AG04450 (cell line): ENCODE measurements around the gene KCNJ11. TPM values are rescaled to one million over a fixed set of nuclear protein-coding genes. Genes with fewer than 3 reads are reported as not detected.

Experiments
- CTCF ChIA-PET: fragments of 300-600, 350-600 bp; formaldehyde crosslinking; extraction: SDS; loops from one replicate; lab custom pipeline; 2022; ENCODE audit warnings: antibody characterized with exemption, inconsistent platforms; lab: Charles Lee
- POLR2A ChIA-PET: fragments of 350-600 bp; formaldehyde crosslinking; extraction: SDS; loops from one replicate; lab custom pipeline; 2021; ENCODE audit warnings: antibody characterized with exemption, inconsistent platforms; lab: Yijun Ruan, JAX
- DNase-seq: peaks from one replicate; pipeline ENCODE4 v3.0.0-alpha.2; 2011; ENCODE audit warnings: low read depth, low spot score
- H3K27ac ChIP-seq: one replicate; pipeline ENCODE4 v1.5.1; 2012; ENCODE audit warnings: low read depth, low read length, control low read depth
- H3K27me3 ChIP-seq: one replicate; pipeline ENCODE4 v1.6.0; 2012; ENCODE audit warnings: low read length; ENCODE audit not compliant: control insufficient read depth, insufficient read depth
- H3K4me3 ChIP-seq: 2 replicates; pipeline ENCODE4 v1.5.1; 2011; ENCODE audit warnings: mild to moderate bottlenecking, low read depth, low read length, control low read depth
- H3K9me3 ChIP-seq: 2 replicates; pipeline ENCODE4 v1.5.1; 2012; ENCODE audit warnings: low read length; ENCODE audit not compliant: control insufficient read depth, insufficient read depth
- CTCF ChIP-seq: IDR thresholded peaks from 2 replicates; pipeline ENCODE4 v1.5.1; 2011; ENCODE audit warnings: low read depth, low read length, control low read depth, inconsistent platforms
- polyA plus RNA-seq: library from polyadenylated mRNA; depleted of rRNA; stranded (reverse); fragments of >200 nt; gene quantifications from 2 replicates; pipeline ENCODE4 v1.2.3, GENCODE V29; 2011

The KCNJ11 gene
- polyA plus RNA-seq, 1 experiment = not detected

- POLR2A ChIA-PET = interaction anchor here (1.8 kb wide), 1 partner anchor 12 kb away, joined by 4 read pairs; no protein-coding TSS in a partner anchor
- TF ChIP-seq CTCF = no peak
- CTCF ChIA-PET = interaction anchor here (0.6 to 2.6 kb wide), 2 partner anchors 24 to 442 kb away, joined by 9 to 15 read pairs; no protein-coding TSS in a partner anchor
Measured at GRCh38 chr11:17378655-17379054, 9.8 kb downstream of the KCNJ11 start.

GRCh38 chr11:17376493-17376892 is 12.0 kb downstream of the KCNJ11 start:
- CTCF ChIA-PET = interaction anchor here (2.6 kb wide), 1 partner anchor 7 kb away, joined by 13 read pairs; no protein-coding TSS in a partner anchor
- POLR2A ChIA-PET = no interaction called here
- Histone ChIP-seq H3K27ac (no peak overlapping the region), H3K27me3 (no peaks in the 10 kb centered on the region), H3K4me3 (no peak overlapping the region), H3K9me3 (peaks cover 18% of the 10 kb centered on the region)
- no peak for TF ChIP-seq CTCF
- DNase-seq = no peak

More at GRCh38 chr11:17378655-17379054, 9.8 kb downstream of the KCNJ11 start:
- no peak overlapping the region for H3K27ac ChIP-seq
- H3K27me3 ChIP-seq = no peaks in the 10 kb centered on the region
- H3K9me3 ChIP-seq = no peaks in the 10 kb centered on the region
- H3K4me3 ChIP-seq = no peak overlapping the region
- no peak for DNase-seq

GRCh38 chr11:17375547-17375946 is 12.9 kb downstream of the KCNJ11 start:
- POLR2A ChIA-PET = no interaction called here

GRCh38 chr11:17371614-17372013 is 16.8 kb downstream of the KCNJ11 start:
- Histone ChIP-seq H3K4me3 (no peak overlapping the region), H3K27ac (no peak overlapping the region), H3K9me3 (peaks cover 35% of the 10 kb centered on the region), H3K27me3 (no peaks in the 10 kb centered on the region)
- ChIA-PET POLR2A (interaction anchor here (0.5 kb wide), 1 partner anchor 356 kb away, joined by 3 read pairs; no protein-coding TSS in a partner anchor), CTCF (interaction anchor here (1.9 kb wide), 2 partner anchors 12 to 17 kb away, joined by 6 to 7 read pairs; no protein-coding TSS in a partner anchor)
- TF ChIP-seq CTCF = no peak
- DNase-seq = no peak

More at GRCh38 chr11:17375547-17375946, 12.9 kb downstream of the KCNJ11 start:
- Histone ChIP-seq H3K9me3 (peaks cover 23% of the 10 kb centered on the region), H3K27me3 (no peaks in the 10 kb centered on the region), H3K4me3 (no peak overlapping the region), H3K27ac (no peak overlapping the region)
- no peak for DNase-seq
- TF ChIP-seq CTCF = no peak
- CTCF ChIA-PET = interaction anchor here (1.4 to 2.6 kb wide), 2 partner anchors 8 to 22 kb away, joined by 4 to 13 read pairs; no protein-coding TSS in a partner anchor

GRCh38 chr11:17369684-17370243 is 18.7 kb downstream of the KCNJ11 start:
- no peak for TF ChIP-seq CTCF
- Histone ChIP-seq H3K9me3 (peaks cover 35% of the 10 kb centered on the region), H3K27me3 (no peaks in the 10 kb centered on the region), H3K27ac (no peak overlapping the region), H3K4me3 (no peak overlapping the region)
- DNase-seq = no peak
- ChIA-PET CTCF (interaction anchor here (1.3 to 1.9 kb wide), 2 partner anchors 14 to 15 kb away, joined by 3 to 6 read pairs; no protein-coding TSS in a partner anchor), POLR2A (no interaction called here)
